HS-27A (cell line): ENCODE results near the gene TSC2.

Experiments
- DNase-seq: peaks from one replicate; pipeline ENCODE4 v3.0.0-alpha.2; 2012; ENCODE audit warnings: low read depth, missing footprints

The TSC2 gene

DNA sequence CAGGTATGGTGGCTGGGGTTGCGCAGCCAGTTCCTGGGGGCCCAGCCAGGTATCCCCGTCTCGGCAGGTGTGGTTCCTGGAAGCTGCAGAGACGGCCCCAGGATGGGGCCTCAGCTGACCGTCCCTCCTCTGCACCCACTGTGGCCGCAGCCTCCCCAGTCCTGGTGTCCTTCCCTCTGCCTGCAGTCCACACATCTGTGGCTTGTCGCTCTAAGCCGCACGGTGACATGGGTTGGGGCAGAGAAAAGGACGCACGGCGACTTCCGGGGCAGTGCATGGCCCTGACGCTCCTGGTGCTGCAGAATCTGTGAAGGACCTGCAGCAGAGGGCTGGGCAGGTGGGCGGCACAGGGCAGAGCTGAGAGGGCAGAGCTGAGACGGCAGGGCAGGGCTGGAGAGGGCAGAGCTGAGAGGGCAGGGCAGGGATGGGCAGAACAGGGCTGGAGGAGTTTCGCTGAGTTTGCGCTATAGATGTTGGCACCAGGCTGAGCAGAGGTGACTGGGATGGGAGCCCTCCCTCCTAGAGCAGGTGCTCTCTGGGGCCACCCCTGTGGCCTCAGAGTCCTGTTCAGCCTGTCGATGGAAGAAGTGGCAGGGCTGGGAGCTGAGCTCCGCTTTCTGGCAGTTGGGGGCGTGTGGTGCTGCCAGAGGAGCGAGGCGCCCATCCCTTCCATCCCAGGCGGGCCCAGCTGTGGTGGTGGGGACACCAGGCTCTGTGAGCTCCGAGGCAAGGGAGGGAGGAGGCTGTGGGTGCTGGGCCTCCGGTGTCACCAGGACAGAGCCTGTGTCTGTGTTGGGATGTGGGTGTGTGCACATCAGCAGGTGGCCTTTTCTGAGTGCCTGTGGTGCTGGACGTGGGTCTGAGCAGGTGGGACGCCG is 23.0 kb downstream of the TSC2 start:
- no peak for DNase-seq

DNA sequence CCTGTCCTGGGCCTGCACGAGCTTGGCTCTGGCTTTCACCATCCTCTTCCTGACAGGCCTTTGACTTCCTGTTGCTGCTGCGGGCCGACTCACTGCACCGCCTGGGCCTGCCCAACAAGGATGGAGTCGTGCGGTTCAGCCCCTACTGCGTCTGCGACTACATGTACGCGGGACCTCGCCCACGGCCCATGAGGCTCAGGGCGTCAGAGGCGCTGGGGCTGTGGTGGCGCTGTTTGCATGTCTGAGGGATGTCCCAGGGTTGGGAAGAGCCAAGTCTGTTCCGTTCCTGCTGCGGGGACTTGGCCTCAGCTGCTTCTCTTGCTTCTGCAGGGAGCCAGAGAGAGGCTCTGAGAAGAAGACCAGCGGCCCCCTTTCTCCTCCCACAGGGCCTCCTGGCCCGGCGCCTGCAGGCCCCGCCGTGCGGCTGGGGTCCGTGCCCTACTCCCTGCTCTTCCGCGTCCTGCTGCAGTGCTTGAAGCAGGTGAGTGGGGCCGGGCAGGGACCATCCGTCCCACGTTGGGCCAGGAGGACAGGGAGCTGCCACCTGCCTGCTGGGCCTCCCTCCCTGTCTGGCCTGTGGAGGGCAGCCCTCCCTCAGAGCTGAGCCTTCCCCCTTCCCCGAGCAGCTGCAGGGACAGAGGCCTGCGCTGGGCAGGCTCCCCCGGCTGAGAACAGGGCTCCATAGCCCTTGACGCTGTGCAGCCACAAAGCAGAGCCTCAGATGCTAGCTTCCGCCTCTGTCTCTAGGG is 23.8 kb downstream of the TSC2 start:
- DNase-seq = no peak

DNA sequence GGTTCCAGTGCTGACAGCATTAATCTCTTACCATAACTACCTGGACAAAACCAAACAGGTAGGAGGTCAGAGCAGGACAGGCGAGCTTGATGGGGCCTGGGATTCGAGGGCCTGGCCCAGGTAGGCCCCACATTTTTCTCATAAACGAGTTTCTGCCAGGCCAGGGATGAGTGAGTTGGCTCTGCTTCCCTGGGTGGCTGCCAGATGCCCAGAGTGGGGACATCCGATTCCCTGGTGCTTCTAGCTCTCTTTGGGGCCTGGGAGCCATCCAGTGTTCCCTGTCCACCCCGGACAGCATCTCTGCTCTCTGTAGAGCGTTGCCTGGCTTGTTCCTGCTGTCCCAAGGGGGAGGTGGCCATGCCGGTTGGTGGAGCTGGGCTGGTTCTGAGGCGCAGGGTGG is 25.1 kb downstream of the TSC2 start:
- DNase-seq = no peak

DNA sequence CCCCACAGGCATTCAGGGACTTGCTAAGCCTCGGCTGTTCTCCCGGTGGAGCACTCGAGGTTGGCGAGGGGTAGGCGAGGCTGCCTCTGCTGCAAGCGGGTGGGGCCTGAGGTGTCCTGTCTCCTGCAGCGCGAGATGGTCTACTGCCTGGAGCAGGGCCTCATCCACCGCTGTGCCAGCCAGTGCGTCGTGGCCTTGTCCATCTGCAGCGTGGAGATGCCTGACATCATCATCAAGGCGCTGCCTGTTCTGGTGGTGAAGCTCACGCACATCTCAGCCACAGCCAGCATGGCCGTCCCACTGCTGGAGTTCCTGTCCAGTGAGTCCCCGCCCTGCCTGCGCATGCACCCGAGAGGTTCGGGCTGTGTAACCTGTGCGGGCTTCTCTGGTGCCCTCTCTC is 26.3 kb downstream of the TSC2 start:
- DNase-seq = no peak

DNA sequence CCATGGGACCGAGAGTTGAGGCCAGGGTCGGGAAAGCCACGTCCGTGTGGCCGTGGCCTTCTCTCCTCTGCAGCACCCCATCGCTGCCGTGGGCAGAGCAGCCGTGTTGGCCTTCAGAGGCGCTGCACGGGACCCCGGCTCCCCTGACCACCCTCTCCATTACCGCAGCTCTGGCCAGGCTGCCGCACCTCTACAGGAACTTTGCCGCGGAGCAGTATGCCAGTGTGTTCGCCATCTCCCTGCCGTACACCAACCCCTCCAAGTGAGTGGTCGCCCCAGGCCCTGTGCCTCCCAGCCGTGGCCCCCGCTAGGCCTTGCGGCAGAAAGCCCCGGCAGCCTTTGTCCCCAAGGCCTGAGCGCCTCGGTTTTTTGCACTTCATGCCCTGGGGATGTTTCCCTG is 27.8 kb downstream of the TSC2 start:
- no peak for DNase-seq

DNA sequence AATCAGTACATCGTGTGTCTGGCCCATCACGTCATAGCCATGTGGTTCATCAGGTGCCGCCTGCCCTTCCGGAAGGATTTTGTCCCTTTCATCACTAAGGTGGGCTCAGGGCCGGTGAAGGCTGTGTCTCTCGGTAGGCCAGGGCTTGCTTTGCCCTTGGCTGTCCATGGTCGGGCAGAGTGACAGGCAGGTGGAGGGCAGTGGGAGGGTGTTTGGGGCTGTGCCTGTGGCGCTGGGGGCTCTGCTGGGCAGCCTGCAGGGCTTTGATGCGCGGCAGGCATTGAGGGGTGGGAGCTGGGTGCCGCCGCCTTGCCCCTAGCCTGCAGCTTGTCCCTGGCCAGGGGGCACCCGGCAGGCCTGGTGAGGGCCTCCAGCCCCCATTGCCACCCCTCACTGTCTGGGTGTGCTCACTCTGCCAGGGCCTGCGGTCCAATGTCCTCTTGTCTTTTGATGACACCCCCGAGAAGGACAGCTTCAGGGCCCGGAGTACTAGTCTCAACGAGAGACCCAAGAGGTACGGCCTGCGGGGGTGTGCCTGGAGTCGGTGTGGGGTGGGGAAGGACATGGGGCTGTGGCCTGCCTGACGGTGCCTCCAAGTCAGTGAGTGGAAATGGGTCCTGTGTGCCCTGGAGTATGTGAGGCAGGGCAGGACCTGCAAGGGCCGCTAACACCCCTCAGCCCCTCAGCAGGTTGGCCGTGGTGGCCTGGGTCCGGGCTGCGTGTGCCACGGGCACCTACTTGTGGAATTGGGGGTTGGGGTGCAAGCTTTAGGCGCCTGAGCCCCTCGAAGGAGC is 28.5 kb downstream of the TSC2 start:
- DNase-seq = no peak

DNA sequence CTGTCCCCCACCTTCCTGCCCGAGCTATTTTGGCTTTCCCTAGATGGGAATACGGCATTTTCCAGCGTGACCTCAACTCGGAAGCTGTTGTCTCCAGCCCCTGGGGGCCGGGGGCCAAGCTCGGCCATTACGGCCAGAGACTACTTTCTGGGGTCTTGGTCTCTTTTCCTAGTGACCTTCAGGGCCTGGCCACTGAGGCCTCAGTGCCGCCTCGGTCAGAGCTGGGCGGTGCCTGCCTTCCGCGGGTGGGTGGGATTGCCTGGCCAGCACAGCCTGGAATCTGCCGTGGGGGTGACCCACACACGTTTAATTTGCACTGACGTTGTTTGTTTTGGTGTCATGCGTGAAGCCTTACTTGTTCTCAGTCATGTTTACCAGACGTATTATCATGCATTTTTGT is 29.2 kb downstream of the TSC2 start:
- no peak for DNase-seq

DNA sequence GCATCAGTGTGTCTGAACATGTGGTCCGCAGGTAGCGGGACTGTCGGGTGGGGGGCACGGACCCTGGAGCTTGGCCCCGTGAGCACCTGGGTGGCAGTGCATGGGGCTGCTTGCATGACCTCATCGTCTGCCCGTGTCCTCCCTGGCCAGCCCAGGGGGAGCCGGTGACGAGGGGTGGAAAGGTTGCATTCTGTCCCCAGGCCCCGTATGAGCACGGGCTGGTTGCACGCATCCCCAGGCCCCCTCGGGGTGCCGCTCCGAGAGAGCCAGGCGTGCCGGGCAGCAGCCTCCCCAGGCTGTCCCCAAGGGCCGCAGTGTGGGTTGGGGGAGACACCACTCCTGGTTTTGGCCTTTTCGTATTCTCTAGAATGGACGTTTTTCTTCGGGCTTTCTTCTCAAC is 29.9 kb downstream of the TSC2 start:
- DNase-seq = no peak

DNA sequence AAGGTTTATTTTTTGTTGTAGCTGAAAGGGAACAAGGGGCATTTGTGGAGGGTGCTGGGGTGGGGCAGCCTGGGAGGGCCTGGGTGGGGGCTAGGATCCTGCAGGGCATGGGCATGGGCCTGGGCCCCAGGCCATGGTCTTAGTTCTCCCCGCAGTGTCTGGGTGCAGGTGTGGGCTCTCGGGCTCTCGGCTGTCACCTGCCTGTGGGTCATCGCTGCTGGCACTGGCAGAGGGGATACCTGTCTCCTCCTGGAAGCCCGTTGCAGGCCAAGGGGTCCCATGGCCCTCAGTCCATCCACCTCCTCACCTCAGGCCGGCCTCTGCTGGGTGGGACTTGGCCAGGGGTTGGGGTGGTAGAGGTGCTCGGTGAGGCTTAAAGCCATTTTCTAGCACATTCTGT is 30.3 kb downstream of the TSC2 start:
- DNase-seq = no peak

DNA sequence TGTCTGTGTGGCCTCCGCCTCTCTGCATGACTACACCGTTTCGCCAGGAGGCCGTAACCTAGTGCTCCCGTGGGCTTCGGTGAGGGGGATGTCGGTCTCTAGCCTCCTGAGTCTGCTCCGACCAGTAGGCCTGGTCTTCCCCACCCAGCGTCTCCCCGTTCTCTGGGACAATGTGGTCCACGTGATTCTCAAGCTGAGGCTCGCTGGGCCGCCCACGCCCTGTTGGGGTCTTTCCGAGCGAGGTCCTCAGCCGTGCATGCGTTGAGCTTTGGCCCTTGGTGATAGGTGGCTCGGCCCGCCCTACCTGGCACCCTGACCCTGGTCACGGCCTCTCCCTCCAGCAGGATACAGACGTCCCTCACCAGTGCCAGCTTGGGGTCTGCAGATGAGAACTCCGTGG is 30.9 kb downstream of the TSC2 start:
- no peak for DNase-seq

DNA sequence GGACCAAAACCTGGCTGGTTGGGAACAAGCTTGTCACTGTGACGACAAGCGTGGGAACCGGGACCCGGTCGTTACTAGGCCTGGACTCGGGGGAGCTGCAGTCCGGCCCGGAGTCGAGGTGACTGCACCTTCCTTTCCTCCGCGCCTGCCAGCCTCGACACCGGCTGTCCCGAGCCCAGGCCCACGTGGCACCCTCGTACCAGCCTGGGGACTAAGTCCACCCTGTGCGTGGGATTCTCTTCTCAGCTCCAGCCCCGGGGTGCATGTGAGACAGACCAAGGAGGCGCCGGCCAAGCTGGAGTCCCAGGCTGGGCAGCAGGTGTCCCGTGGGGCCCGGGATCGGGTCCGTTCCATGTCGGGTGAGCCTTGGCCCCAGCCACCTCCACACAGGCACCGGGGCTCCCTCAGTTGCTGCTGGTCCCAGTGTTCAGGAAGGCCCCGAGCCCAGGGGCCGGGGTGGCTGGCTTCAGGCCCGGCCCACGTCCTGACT is 31.6 kb downstream of the TSC2 start:
- DNase-seq = no peak

DNA sequence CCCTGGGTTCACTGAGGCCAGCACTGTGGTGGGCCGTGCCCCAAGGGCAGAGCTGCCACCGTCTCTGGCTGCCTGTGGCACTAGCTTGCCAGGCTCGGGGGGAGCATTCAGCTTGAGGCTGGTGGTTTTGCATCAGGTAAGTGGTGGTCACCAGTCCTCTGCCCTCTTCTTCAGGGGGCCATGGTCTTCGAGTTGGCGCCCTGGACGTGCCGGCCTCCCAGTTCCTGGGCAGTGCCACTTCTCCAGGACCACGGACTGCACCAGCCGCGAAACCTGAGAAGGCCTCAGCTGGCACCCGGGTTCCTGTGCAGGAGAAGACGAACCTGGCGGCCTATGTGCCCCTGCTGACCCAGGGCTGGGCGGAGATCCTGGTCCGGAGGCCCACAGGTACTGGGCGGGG is 32.2 kb downstream of the TSC2 start:
- no peak for DNase-seq

DNA sequence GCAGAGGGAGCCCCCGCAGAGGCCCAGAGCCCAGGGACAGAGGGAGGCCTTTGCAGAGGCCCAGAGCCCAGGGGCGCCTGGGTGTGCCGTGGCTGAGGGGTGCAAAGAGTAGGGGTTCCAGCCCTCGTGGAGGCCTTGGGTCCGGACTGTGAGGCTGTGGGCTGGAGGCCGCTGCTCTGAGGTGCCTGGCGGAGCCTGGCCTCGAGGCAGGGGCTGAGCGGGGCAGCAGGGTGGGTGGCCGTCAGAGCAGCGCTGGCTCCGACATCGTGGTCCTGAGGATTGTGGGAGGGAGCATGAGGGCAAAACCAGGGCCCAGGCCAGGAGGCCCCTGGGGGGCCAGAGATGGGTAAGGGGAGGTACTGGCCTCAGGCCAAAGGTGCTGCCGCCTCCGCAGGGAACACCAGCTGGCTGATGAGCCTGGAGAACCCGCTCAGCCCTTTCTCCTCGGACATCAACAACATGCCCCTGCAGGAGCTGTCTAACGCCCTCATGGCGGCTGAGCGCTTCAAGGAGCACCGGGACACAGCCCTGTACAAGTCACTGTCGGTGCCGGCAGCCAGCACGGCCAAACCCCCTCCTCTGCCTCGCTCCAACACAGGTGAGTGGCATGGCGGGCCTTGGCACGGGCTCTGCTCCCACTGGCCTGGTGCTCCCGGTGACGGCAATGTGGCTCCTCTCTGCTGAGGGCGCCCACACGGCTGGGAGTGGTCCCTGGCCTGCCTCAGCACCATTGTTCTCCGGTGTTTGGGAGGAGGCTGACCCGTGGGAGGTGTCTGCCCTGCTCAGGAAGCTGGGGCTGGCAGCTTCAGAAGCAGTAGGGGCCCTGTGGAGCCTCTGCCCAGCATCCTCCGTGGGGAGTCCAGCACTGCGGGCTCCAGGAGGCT is 33.7 kb downstream of the TSC2 start:
- no peak for DNase-seq

DNA sequence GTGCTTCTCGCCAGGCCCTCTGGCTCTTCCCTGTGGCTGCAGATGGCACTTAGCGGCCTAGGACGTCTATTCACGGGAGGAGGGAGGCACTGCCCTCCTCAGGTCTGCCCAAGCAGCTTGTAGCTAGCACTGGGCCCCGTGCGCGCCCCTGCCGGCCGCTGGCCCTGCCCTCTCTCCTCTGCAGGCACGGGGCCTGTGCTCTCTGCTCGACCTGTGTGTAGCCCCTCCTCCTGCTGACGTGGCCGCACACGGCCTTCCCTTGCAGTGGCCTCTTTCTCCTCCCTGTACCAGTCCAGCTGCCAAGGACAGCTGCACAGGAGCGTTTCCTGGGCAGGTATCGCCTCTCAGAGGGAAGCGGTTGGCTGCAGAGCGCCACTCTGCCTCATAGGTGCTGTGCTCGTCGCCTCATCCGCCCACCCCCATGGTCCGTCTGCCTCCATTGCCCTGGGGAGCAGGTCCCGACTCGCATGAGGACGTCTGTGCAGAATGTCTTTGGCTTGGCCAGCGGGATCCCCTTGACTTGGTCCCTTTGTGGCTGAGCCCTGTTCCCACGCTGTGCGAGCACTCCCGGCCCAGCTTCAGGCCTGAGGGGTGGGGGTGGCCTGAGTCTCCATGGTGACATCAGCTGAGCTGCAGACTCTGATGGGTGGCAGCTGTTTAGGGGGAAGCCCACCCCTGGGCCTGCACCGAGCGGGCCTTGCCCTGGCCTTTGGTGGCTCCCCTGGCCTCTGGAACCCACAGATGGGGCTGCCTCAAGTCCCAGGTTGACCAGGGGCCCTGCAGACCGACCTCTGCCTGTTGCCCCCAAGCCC is 34.6 kb downstream of the TSC2 start:
- no peak for DNase-seq

DNA sequence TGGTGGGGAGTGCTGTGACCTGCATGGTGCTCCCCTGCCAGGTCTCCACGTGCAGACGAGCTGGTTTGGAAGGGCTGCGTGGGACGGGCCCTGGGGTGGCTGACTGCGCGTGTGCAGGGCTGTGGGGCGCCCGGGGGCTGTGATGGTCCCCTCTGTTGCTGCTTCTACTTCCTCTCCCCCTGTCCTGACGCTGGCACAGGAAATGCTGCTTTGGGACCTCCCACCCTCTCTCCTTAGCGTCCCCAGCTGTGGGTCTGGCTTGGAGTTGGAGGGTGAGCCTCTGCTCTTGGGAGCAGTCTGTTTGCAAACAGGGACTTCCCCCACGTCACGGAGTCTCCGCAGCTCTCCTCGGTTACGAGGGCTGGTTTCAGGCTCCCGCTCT is 35.2 kb downstream of the TSC2 start:
- DNase-seq = no peak

DNA sequence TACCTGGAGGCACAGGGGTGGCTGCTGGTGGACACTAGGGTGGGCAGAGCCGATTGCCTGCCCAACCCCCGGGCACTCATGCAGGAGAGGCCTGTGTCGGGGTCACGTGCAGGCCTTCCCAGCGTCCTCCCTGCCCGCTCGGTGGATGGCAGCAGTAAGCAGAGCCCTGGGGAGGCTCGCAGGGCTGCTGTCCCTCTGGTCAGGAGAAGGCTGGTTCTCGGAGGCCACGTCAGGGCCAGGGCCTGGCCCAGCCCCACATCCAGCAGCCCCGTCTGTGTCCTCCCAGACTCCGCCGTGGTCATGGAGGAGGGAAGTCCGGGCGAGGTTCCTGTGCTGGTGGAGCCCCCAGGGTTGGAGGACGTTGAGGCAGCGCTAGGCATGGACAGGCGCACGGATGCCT is 35.6 kb downstream of the TSC2 start:
- DNase-seq = no peak

DNA sequence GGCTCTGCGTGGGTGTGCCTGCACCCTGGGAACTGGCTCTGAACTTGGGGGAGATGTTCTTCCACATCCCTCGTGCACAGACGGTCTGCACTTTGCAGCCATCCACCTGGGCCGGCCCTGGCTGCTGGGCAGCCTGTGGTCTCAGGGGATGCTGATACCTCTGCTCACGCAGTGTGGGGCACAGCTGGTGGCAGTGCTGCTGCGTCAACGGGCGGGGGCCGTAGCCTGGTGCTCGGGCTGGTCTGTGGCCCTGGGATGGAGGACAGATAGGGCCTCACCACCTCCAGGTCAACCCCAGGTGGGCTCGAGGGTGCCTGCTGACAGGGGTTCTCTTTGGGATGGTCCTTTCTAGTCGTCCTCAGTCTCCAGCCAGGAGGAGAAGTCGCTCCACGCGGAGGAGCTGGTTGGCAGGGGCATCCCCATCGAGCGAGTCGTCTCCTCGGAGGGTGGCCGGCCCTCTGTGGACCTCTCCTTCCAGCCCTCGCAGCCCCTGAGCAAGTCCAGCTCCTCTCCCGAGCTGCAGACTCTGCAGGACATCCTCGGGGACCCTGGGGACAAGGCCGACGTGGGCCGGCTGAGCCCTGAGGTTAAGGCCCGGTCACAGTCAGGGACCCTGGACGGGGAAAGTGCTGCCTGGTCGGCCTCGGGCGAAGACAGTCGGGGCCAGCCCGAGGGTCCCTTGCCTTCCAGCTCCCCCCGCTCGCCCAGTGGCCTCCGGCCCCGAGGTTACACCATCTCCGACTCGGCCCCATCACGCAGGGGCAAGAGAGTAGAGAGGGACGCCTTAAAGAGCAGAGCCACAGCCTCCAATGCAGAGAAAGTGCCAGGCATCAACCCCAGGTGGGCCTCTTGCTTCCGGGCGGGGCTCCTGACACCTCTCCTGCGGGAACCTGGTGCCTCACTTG is 36.3 kb downstream of the TSC2 start:
- DNase-seq = no peak

DNA sequence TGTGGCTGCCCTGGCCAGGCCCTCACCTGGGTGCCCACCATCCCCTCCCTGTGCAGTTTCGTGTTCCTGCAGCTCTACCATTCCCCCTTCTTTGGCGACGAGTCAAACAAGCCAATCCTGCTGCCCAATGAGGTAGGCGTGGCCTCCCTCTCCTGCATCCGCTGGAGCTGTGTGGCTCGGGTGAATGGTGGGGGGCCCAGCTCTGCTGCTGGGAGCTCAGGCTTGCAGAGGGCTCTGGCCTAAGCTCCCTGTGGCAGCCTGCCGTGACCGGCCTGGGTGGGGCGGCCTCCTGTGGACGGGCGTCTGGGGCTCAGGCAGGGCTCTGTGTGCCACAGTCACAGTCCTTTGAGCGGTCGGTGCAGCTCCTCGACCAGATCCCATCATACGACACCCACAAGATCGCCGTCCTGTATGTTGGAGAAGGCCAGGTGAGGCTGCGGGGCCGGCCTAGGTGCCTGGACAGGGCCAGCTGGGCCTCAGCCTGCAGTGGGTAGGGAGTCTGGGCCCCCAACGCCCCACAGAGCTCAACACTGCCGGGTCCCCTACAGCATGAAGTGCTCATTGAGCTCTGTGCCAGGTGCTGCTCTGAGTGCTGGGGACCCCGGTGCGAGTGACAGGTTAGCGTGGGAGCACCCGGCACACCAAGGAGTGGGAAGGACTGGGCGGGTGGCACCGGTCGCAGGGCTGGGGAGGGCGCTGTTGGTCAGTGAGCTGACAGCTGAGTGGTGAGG is 37.3 kb downstream of the TSC2 start:
- no peak for DNase-seq

DNA sequence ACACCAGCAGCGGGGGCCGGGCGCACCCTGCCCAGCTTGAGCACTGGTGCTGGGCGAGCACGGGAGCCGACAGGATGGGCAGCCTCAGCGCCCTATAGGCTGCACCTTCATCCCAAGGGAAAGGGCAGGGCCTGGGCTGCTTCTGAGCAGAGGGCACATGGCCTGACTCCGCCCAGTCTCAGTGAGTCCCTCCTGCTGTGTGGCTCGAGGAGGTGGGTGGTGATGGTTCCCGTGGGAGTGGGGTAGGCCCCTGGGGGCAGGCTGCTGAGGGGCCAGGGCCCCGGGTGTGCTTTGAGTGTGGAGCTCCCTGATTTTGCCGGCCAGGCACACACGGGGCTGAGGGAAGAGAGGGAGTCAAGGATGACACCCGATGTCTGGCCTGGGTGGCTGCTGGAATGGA is 37.9 kb downstream of the TSC2 start:
- no peak for DNase-seq
